GM12891 (cell line): ENCODE measurements around the gene NOS3.

Source experiments
- DNase-seq: peaks from one replicate; pipeline ENCODE4 v3.0.0; 2011; ENCODE audit warnings: low spot score; ENCODE audit not compliant: insufficient read length
- FAIRE-seq: peaks from 2 replicates; lab custom pipeline; 2011; peaks lifted over from hg19 to GRCh38; lab: Jason Lieb, UNC
- PAX5 ChIP-seq: IDR thresholded peaks from 2 replicates; pipeline ENCODE4 v1.6.1; 2011; ENCODE audit warnings: low read length, moderate library complexity, mild to moderate bottlenecking; ENCODE audit not compliant: insufficient read depth, severe bottlenecking
- POLR2A ChIP-seq: IDR thresholded peaks from 2 replicates; pipeline ENCODE4 v1.6.1; 2011; ENCODE audit warnings: low read depth, low read length, control low read depth
- POLR2AphosphoS5 ChIP-seq: IDR thresholded peaks from 2 replicates; pipeline ENCODE4 v1.6.1; 2011; ENCODE audit warnings: low read depth, low read length, control low read depth
- POU2F2 ChIP-seq: IDR thresholded peaks from 2 replicates; pipeline ENCODE4 v1.6.1; 2011; ENCODE audit warnings: low read depth, mild to moderate bottlenecking, control low read depth, low read length, moderate library complexity
- SPI1 ChIP-seq: IDR thresholded peaks from 2 replicates; pipeline ENCODE4 v1.6.1; 2011; ENCODE audit warnings: low read depth, low read length, control low read depth
- TAF1 ChIP-seq: IDR thresholded peaks from 2 replicates; pipeline ENCODE4 v1.6.1; 2011; ENCODE audit warnings: low read depth, low read length, control low read depth

The NOS3 gene

DNA sequence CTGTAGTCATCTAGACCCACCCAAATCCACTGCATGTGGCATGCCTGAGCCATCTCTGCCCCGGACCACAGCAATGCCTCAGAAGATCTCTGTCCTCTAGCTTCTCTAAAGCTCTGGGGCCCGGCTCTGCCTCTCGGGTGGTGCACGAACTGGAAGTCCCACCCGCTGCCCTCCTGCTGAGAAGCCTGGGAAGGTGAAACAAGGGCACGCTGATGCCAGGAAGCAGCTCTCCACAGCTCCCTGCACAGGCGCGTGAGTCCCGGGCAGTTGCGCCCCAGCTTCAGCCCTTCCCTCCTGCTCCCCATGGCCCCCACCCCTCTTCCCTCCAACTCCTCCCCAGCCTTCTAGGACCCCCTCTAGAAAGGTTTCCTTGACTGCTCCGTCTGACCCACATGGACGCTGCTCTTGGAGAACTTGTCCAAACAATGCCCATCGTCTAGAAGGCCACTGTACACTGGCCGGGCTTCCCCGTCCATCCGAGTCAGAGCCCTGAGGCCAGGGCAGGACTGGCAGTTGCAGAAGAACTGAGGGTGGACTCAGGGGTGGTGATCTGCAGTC, 25.5 kb upstream of the NOS3 start:
- DNase-seq (no peak), FAIRE-seq (no peak)

DNA sequence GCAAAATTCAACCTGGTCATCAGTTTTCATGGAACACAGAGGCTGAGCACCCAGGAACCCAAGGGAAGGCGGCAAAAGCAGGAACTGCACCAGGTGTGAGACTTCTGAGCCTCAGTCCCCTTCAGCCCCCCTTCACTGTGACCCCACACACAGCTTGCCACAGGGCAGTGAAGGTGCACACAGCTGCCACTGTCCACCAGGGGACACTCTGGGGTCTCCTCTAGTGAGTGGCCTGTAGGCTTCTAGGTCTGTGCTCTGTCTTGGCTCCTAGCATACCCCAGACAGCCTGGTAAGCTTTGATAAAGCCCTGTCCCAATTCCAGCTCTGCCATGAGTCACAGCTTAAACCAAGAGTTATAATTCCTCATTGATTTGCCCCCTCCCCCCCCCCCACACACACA, 24.8 kb upstream of the NOS3 start:
- no peak for DNase-seq
- TF ChIP-seq PAX5: no peak
- TF ChIP-seq SPI1: no peak
- TF ChIP-seq TAF1: no peak
- TF ChIP-seq POU2F2: no peak
- no peak for TF ChIP-seq POLR2AphosphoS5
- no peak for TF ChIP-seq POLR2A

More for the DNA sequence above, 25.5 kb upstream of the NOS3 start:
- no peak for TF ChIP-seq POLR2AphosphoS5
- no peak for TF ChIP-seq TAF1
- TF ChIP-seq POLR2A: no peak
- no peak for TF ChIP-seq PAX5
- no peak for TF ChIP-seq SPI1
- no peak for TF ChIP-seq POU2F2

DNA sequence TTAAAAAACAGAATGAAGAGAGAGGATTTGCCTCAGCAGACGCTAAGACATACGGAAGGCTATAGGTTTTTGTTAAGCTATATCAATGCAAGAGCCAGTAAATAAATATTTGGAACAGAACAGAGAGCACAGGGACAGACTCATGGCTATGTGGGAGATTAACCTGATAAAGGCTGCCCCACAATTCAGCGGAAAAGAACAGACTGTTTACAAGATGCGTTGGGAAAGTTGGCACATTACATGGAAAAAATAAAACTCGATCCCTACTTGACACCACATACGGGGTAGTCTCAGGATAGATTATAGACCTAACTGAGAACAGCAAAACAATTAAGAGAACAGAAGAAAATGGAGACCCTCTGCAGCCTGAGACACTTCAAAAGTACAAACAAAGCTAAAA, 23.5 kb upstream of the NOS3 start:
- TF ChIP-seq POLR2AphosphoS5 (no peak), SPI1 (no peak), PAX5 (no peak), TAF1 (no peak), POU2F2 (no peak), POLR2A (no peak)
- DNase-seq (no peak), FAIRE-seq (no peak)

More for the DNA sequence above, 24.8 kb upstream of the NOS3 start:
- FAIRE-seq: no peak

DNA sequence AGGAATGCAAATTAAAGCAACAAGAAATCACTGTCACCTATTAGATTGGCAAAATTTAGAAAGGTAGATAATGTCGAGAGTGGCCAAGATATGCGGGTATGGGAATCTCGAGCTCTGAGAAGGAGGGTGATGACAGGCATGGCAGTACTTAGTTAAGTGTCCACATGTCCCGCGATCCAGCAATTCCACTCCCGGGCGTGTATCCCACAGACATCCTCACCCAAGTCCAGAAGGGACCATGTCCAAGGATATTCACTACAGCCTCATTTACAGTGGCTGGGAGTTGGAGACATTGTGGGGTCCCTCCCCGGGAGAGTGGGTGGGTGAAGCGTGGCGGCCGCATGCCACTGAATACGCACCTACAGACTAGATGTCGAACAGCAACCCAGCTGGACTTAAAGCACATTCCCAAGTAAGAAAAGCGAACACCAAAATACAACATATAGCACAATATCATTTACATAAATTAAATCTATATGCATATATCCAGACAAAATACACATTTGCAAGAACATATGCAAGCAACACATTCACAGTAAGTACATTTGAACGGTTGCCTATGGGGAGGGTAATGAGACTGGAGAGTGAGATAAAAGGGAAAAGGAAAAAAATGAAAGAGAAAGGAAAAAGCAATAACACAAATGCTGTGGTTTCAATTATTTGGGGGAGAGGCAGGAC, 22.6 kb upstream of the NOS3 start:
- no peak for DNase-seq
- FAIRE-seq: no peak
- TF ChIP-seq POU2F2 (no peak), POLR2A (no peak), TAF1 (no peak), POLR2AphosphoS5 (no peak), SPI1 (no peak), PAX5 (no peak)

DNA sequence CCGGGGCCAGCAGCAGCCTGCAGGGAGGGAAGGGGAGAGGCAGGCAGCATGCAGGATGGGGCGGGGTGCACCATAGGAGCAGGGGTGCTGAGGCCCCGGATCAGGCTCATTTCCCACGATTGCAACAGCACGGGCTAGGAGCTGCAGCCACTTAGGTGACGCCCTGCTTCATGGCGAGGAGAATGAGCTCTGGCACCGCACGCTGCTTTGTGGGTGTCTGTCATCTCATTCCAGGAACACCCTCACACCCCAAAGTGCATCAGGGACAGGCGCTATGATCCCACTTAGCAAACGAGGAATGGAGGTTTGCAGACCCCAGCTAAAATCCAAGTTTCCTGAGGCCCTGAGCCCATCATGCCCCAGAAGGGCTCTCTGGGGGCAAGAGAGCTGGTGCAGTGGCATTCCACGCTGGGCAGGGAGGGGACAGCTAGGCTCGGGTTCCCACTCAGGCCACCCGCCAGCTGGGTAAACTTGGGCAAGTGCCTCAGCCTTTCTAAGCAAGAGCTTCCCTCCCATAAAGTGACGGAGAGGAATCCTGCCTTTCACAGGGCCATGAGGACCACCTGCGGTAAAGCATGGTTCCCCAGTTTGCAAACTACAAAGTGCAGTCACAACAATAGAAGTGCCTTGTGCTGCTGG, 22.0 kb upstream of the NOS3 start:
- FAIRE-seq (no peak), DNase-seq (no peak)
- TF ChIP-seq SPI1: no peak
- no peak for TF ChIP-seq POU2F2
- TF ChIP-seq PAX5: no peak
- no peak for TF ChIP-seq POLR2AphosphoS5
- TF ChIP-seq TAF1: no peak
- TF ChIP-seq POLR2A: no peak

DNA sequence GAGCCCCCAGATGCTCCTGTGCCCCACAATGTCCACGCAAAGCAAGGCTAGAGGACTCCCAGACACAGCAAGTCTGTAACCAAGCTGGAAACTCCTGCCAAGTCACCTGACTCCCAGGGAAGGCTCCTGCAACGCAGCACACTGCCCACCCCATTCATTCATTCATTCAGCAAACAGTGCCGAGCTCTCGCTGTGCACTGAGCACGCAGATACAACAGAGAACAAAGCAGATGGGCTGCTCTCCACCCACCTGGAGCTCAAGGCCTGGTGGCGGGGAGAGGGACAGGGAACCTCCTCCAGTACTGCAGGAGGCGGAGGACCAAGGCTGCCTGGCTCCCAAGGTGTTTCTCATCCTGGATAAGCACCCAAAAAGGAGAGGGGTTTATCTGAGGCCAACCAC, 21.3 kb upstream of the NOS3 start:
- no peak for DNase-seq
- TF ChIP-seq PAX5: no peak
- TF ChIP-seq SPI1: no peak
- no peak for FAIRE-seq

DNA sequence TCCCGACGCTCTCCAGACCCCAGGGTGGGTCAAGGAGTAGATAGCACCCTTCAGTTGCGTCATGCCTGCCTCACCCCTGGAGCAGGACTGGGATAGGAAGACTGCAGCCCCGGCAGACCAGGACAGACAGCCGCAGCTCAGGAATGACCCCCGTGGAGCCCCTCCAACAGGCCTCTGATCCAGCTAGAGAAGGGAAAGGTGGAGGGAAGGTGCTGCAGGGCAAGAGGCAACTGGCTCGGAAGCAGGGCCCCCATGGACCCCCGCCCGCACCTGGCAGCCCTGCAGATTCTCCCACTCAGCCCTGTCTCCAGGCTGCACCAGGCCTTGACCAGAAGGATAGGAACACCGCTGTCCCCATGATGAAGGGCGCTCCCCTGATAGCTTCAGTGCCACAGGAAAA, 20.4 kb upstream of the NOS3 start:
- DNase-seq (no peak), FAIRE-seq (no peak)
- TF ChIP-seq PAX5 (no peak), SPI1 (no peak), POLR2A (no peak), POLR2AphosphoS5 (no peak), TAF1 (no peak), POU2F2 (no peak)

DNA sequence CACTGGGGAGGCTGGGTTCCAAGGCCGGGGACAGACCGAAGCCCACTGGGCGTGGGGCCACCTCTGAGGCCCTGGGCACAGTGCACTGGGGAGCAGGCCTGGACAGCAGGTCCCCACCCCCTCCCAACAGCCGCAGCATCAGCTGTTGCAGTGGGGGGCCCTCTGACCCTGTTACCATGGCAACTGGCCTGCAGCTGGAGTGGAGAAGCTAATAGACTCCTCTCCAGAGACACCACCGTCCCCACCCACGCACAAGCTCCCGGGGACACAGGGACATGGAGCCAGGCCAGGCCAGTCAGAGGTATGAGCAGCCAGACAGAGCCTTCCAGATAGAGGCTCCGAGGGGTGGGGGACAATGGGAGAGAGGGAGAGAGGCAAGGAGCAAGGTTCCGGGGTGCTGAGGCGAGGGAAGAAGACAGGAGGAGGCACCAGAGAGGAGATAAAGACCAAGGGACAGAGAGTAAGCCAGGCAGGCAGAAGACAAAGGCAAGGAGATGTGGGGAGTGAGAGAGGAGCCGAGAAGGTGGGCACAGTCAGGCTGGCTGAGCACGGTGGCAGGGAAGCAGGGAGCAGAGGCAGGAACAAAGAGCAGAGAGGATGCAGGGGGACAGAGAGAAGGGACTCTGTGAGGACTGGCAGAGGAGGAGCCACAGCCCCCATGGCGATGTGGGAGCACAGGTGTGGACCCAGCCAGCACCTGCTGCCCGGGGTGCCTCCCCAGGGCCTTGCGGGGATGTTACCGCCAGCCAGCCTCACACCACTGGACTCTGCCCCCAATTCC, 19.4 kb upstream of the NOS3 start:
- DNase-seq (no peak), FAIRE-seq (no peak)
- no peak for TF ChIP-seq POU2F2
- no peak for TF ChIP-seq POLR2AphosphoS5
- TF ChIP-seq PAX5: no peak
- no peak for TF ChIP-seq POLR2A
- TF ChIP-seq SPI1: no peak
- TF ChIP-seq TAF1: no peak

DNA sequence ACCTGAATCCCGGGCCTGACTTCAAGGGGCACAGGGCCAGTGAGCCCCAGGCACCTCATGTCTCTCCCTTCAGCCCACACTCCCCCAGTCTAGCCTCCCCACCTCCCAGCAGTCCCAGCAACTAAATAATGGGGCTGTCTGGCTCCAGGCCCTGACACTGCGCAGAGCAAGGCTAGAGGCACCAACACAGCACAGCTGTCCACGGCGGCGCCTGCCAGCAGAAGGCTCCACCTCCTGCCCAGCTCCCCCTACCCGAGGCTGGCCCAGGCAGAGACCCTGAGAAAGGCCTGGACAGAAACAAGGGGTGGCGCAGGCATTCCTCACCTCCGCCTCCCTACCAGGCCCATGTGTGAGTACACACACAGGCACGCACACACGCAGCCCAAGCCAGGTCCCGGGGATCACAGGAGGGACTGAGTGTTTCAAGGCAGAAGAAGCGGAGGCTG, 18.8 kb upstream of the NOS3 start:
- FAIRE-seq (no peak), DNase-seq (no peak)
- TF ChIP-seq SPI1: no peak
- TF ChIP-seq PAX5: no peak
- no peak for TF ChIP-seq TAF1
- TF ChIP-seq POLR2A: no peak
- no peak for TF ChIP-seq POU2F2
- TF ChIP-seq POLR2AphosphoS5: no peak

DNA sequence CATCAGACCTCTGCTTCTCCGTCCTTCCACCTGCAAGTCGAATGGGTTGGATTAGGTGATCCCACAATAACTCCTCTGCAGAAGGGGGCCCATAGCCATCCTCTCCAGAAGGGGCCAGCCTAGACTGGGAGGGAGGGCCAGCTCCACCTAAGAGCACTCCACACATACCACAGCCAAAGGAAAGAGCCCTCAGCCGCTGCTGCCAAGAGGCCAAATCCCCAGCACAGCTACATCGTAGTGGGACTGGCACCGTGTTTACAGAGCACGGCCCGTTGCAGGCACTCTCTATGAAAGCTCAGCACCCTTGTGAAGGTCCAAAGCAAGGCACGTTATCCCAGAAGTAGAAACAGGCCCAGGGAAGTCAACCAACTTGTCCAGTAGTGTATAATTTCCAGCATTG, 18.1 kb upstream of the NOS3 start:
- no peak for TF ChIP-seq POLR2AphosphoS5
- no peak for TF ChIP-seq POU2F2
- no peak for TF ChIP-seq TAF1
- TF ChIP-seq SPI1: no peak
- TF ChIP-seq PAX5: no peak
- no peak for TF ChIP-seq POLR2A
- FAIRE-seq (no peak), DNase-seq (no peak)
